HG03342 (cell line): Measurements from ENCODE around the gene WDTC1.
"Not testable (repeated sequence)": the region's sequence is repeated elsewhere in the genome, so short reads cannot be mapped to it uniquely, and the experiment has no call there.

Source experiments
- ATAC-seq: cut with Tn5 transposase; IDR thresholded peaks from one replicate; pipeline ENCODE4 v1.9.1; 2021; ENCODE audit warnings: mild to moderate bottlenecking, moderate library complexity; ENCODE audit not compliant: unreplicated experiment

Gene WDTC1

GRCh38 chr1:27234049-27234882 lies at the start of gene WDTC1:
WDTC1 (plus strand) TSS chr1:27234632; CDS start chr1:27261055, 26,423 bp downstream.
- ATAC-seq, result peak; percentile 90

- ATAC-seq, result not testable (repeated sequence)
Observed at GRCh38 chr1:27184665-27185064, 49.8 kb upstream of the WDTC1 start.

- ATAC-seq, result no peak
Observed at GRCh38 chr1:27192039-27192529, 42.3 kb upstream of the WDTC1 start.

- no peak for ATAC-seq
Observed at GRCh38 chr1:27193194-27193593, 41.2 kb upstream of the WDTC1 start.

- no peak for ATAC-seq
Observed at GRCh38 chr1:27201295-27201694, 33.1 kb upstream of the WDTC1 start.

GRCh38 chr1:27203946-27204345 lies 30.5 kb upstream of the WDTC1 start:
- no peak for ATAC-seq

GRCh38 chr1:27207238-27207637 lies 27.2 kb upstream of the WDTC1 start:
- not testable (repeated sequence) for ATAC-seq

GRCh38 chr1:27208143-27208850 lies 26.1 kb upstream of the WDTC1 start:
- not testable (repeated sequence) for ATAC-seq

- no peak for ATAC-seq
Observed at GRCh38 chr1:27216466-27216865, 18.0 kb upstream of the WDTC1 start.

GRCh38 chr1:27217401-27217800 lies 17.0 kb upstream of the WDTC1 start:
- no peak for ATAC-seq

GRCh38 chr1:27218736-27219135 lies 15.7 kb upstream of the WDTC1 start:
- ATAC-seq, result no peak

GRCh38 chr1:27220096-27220495 lies 14.3 kb upstream of the WDTC1 start:
- no peak for ATAC-seq

GRCh38 chr1:27220702-27221497 lies 13.5 kb upstream of the WDTC1 start:
- not testable (repeated sequence) for ATAC-seq

GRCh38 chr1:27225621-27226020 lies 8.8 kb upstream of the WDTC1 start:
- no peak for ATAC-seq

- ATAC-seq, result no peak
Observed at GRCh38 chr1:27227765-27228164, 6.7 kb upstream of the WDTC1 start.

GRCh38 chr1:27233667-27234048 lies 774 bp upstream of the WDTC1 start:
- no peak for ATAC-seq

GRCh38 chr1:27235827-27236226 lies 1.4 kb downstream of the WDTC1 start:
- no peak for ATAC-seq

- ATAC-seq, result no peak
Observed at GRCh38 chr1:27237112-27237511, 2.7 kb downstream of the WDTC1 start.

- ATAC-seq, result no peak
Observed at GRCh38 chr1:27238032-27238431, 3.6 kb downstream of the WDTC1 start.

- ATAC-seq, result no peak
Observed at GRCh38 chr1:27241677-27242076, 7.2 kb downstream of the WDTC1 start.

- not testable (repeated sequence) for ATAC-seq
Observed at GRCh38 chr1:27243665-27244064, 9.2 kb downstream of the WDTC1 start.
